K562 (cell line): Measurements from ENCODE around the gene RPS19BP1. TPM values are rescaled to one million over a fixed set of nuclear protein-coding genes. Genes with fewer than 3 reads are reported as not detected.

Source experiments
- ATAC-seq: fragments of 200-7000 bp; cut with Tn5 transposase; 3 replicates; pipeline ENCODE4 v1.9.1; 2020; ENCODE audit warnings: moderate library complexity
- BruUV-seq: library from RNA; stranded (reverse); fragments of 400-500 nt; replicated peaks from 2 replicates; lab custom pipeline; 2021; lab: Mats Ljungman, UMichigan
- CTCF ChIA-PET: fragments of 300-600 bp; formaldehyde crosslinking; extraction: SDS; loops from one replicate; lab custom pipeline; 2021; ENCODE audit warnings: low intra/inter-chr PET ratio; lab: Yijun Ruan, JAX
- POLR2A ChIA-PET: fragments of 300-600, 350-650 bp; sonication (Branson Sonifier 250); formaldehyde crosslinking; extraction: SDS; loops from one replicate; lab custom pipeline; 2021; ENCODE audit warnings: antibody characterized with exemption, inconsistent platforms; lab: Yijun Ruan, JAX
- DNase-seq, 4 experiments: peaks; one replicate each; pipeline versions ENCODE4 v3.0.0 to v3.0.0-alpha.2; 2011 to 2018; ENCODE audit warnings: low spot score in 3 of 4, mixed read lengths in 3 of 4; ENCODE audit errors: extremely low read depth in 1 of 4
- FAIRE-seq: peaks from 2 replicates; lab custom pipeline; 2011; peaks lifted over from hg19 to GRCh38; lab: Jason Lieb, UNC
- H2AFZ ChIP-seq: 2 replicates; pipeline ENCODE4 v1.6.0; 2011; ENCODE audit warnings: low read depth, low read length, control low read depth, inconsistent platforms
- H3K27ac ChIP-seq: fragments of 200-600 bp; 3 replicates; pipeline ENCODE4 v1.8.0; 2011; ENCODE audit warnings: low read depth, mild to moderate bottlenecking, control low read depth, inconsistent platforms, low read length, moderate library complexity, mixed read lengths; ENCODE audit errors: extremely low read depth
- H3K27me3 ChIP-seq, 2 experiments: fragments of 300-600 bp in 1 of 2; 2 replicates in 1 of 2; 3 replicates in 1 of 2; pipeline versions ENCODE4 v1.6.0 to v1.8.0; 2011; ENCODE audit warnings: inconsistent platforms in 2 of 2, low read length in 2 of 2, mild to moderate bottlenecking in 1 of 2, mixed read lengths in 1 of 2, moderate library complexity in 1 of 2; ENCODE audit not compliant: control insufficient read depth in 2 of 2, insufficient read depth in 2 of 2
- H3K36me3 ChIP-seq: fragments of 300-600 bp; 3 replicates; pipeline ENCODE4 v1.8.0; 2011; ENCODE audit warnings: mild to moderate bottlenecking, low read length, inconsistent platforms; ENCODE audit not compliant: control insufficient read depth, insufficient read depth
- H3K4me1 ChIP-seq, 2 experiments: fragments of 200-600 bp in 1 of 2; replicated peaks in 1 of 2; 2 replicates in 1 of 2; 3 replicates in 1 of 2; pipeline versions ENCODE4 v1.5.1 to v1.8.0; 2011; ENCODE audit warnings: inconsistent platforms in 2 of 2, low read length in 2 of 2, mild to moderate bottlenecking in 1 of 2, mixed read lengths in 1 of 2, moderate library complexity in 1 of 2; ENCODE audit not compliant: control insufficient read depth in 2 of 2, insufficient read depth in 2 of 2
- H3K4me2 ChIP-seq: 2 replicates; pipeline ENCODE4 v1.6.1; 2011; ENCODE audit warnings: low read length, control low read depth, inconsistent platforms, mixed read lengths; ENCODE audit not compliant: insufficient read depth
- H3K4me3 ChIP-seq: fragments of 200-600 bp; sonication (generic), shearing (Covaris generic); 2 replicates; pipeline ENCODE4 v1.5.1; 2016; ENCODE audit warnings: control low read depth, inconsistent platforms
- H3K79me2 ChIP-seq: fragments of 200-600 bp; 3 replicates; pipeline ENCODE4 v1.8.0; 2011; ENCODE audit warnings: low read length, inconsistent platforms; ENCODE audit not compliant: control insufficient read depth, insufficient read depth
- H3K9ac ChIP-seq, 2 experiments: 2 replicates each; pipeline versions ENCODE4 v1.6.0 to v1.6.1; 2011; ENCODE audit warnings: low read depth in 2 of 2, low read length in 2 of 2, control low read depth in 1 of 2, inconsistent platforms in 1 of 2, mild to moderate bottlenecking in 1 of 2, mixed read lengths in 1 of 2; ENCODE audit not compliant: insufficient read depth in 1 of 2
- H3K9me1 ChIP-seq: one replicate; pipeline ENCODE4 v1.6.0; 2011; ENCODE audit warnings: inconsistent platforms, mild to moderate bottlenecking, low read length, moderate library complexity; ENCODE audit not compliant: control insufficient read depth, insufficient read depth
- H3K9me3 ChIP-seq: replicated peaks from 2 replicates; pipeline ENCODE4 v1.5.1; 2011; ENCODE audit warnings: low read depth, low read length, inconsistent platforms; ENCODE audit not compliant: control insufficient read depth, insufficient read depth
- H4K20me1 ChIP-seq: replicated peaks from 2 replicates; pipeline ENCODE4 v1.6.1; 2011; ENCODE audit warnings: low read length, inconsistent platforms, mixed read lengths; ENCODE audit not compliant: control insufficient read depth, insufficient read depth
- CBX2 ChIP-seq: fragments of 200-600 bp; sonication (generic); IDR thresholded peaks from one replicate; pipeline ENCODE4 v1.6.1; 2012; ENCODE audit warnings: mild to moderate bottlenecking, low read length, inconsistent platforms; ENCODE audit not compliant: insufficient read depth, poor library complexity, severe bottlenecking
- CXXC5 ChIP-seq: fragments of 250-450 bp; sonication (Bioruptor Pico); IDR thresholded peaks from 2 replicates; pipeline ENCODE4 v1.8.0; 2022; ENCODE audit warnings: inconsistent platforms, mild to moderate bottlenecking, moderate library complexity
- EHMT2 ChIP-seq: fragments of 450-650 bp; IDR thresholded peaks from 2 replicates; pipeline ENCODE4 v1.6.1; 2018; ENCODE audit warnings: antibody characterized with exemption
- FOS ChIP-seq: IDR thresholded peaks from 3 replicates; pipeline ENCODE4 v1.6.1; 2011; ENCODE audit not compliant: insufficient read length; ENCODE audit errors: extremely low read depth
- NONO ChIP-seq, 2 experiments: fragments of 200-400 bp in 1 of 2; fragments of 450-650 bp in 1 of 2; formaldehyde crosslinking in 1 of 2; IDR thresholded peaks; 2 replicates each; pipeline ENCODE4 v1.6.1; 2017; ENCODE audit warnings: low read depth in 2 of 2, mild to moderate bottlenecking in 2 of 2, moderate library complexity in 2 of 2, low read length in 1 of 2
- RAD51 ChIP-seq: fragments of 450-650 bp; IDR thresholded peaks from 2 replicates; pipeline ENCODE4 v1.7.1; 2016; ENCODE audit warnings: low read depth, mild to moderate bottlenecking, borderline replicate concordance
- RCOR1 ChIP-seq, 2 experiments: IDR thresholded peaks; 2 replicates each; pipeline ENCODE4 v1.6.1; 2012; ENCODE audit warnings: low read depth in 2 of 2, low read length in 2 of 2, borderline replicate concordance in 1 of 2, improper control_type of control experiment in 1 of 2
- SETDB1 ChIP-seq: IDR thresholded peaks from one replicate; pipeline ENCODE4 v1.6.1; 2012; ENCODE audit warnings: low read length, control low read depth, inconsistent platforms
- SMARCE1 ChIP-seq: fragments of 450-650 bp; IDR thresholded peaks from 2 replicates; pipeline ENCODE4 v1.7.1; 2016; ENCODE audit warnings: mild to moderate bottlenecking
- TCF3 ChIP-seq: sonication (generic); formaldehyde crosslinking; IDR thresholded peaks from 2 replicates; pipeline ENCODE4 v1.4.0; 2020; ENCODE audit warnings: mild to moderate bottlenecking, missing genetic modification reagents
- TCF7L2 ChIP-seq: fragments of 150-350 bp; IDR thresholded peaks from 2 replicates; pipeline ENCODE4 v1.6.1; 2016; ENCODE audit warnings: low read depth, mild to moderate bottlenecking, low read length, moderate library complexity
- ZBED1 ChIP-seq: IDR thresholded peaks from 2 replicates; pipeline ENCODE4 v1.6.1; 2014
- ZBTB1 ChIP-seq: sonication (generic); formaldehyde crosslinking; IDR thresholded peaks from 2 replicates; pipeline ENCODE4 v1.8.1; 2023; ENCODE audit warnings: missing genetic modification reagents, low read depth, mild to moderate bottlenecking, borderline replicate concordance
- ZNF445 ChIP-seq: fragments of 250-450 bp; sonication (Bioruptor Pico); IDR thresholded peaks from 2 replicates; pipeline ENCODE4 v1.4.0; 2020; ENCODE audit warnings: low read depth, mild to moderate bottlenecking, moderate library complexity
- WGBS: fragments of 100-300 bp; shearing (Covaris generic); methylation state at CpG from one replicate; pipeline ENCODE4 v1.1.6; 2016; ENCODE audit warnings: low coverage, mixed read lengths; ENCODE audit not compliant: insufficient coverage; ENCODE audit errors: missing lambda C conversion rate; 5-methylcytosine and 5-hydroxymethylcytosine counted together
- in situ Hi-C: fragments of 300-500 bp; cut with MboI; formaldehyde crosslinking; loops from 4 replicates; pipeline ENCODE4 v1.15.0; 2018; ENCODE audit warnings: inconsistent platforms, mixed read lengths
- intact Hi-C: fragments of 100-400 bp; cut with micrococcal nuclease; formaldehyde crosslinking; loops from 2 replicates; pipeline ENCODE4 v1.14.2; 2022
- polyA plus RNA-seq, 8 experiments: library from polyadenylated mRNA; depleted of rRNA in 4 of 8; stranded (reverse) in 5 of 8; unstranded in 3 of 8; fragments of >200 nt; fragmentation: Nextera tagmentation in 2 of 8; fragmentation: Illumina TruSeq in 1 of 8; extraction: Ambion mirVana in 2 of 8; extraction: Trizol in 1 of 8; gene quantifications; 2 replicates each; pipeline versions ENCODE4 v1.2.1 to v1.2.3, GENCODE V29; 2011 to 2014; ENCODE audit warnings: inconsistent platforms in 1 of 8, missing spikeins in 1 of 8
- total RNA-seq, 7 experiments: library from RNA; depleted of rRNA in 6 of 7; stranded (reverse); fragments of >200 nt in 6 of 7; fragmentation: Illumina TruSeq in 2 of 7; extraction: Trizol in 2 of 7; gene quantifications; 2 replicates each; pipeline versions ENCODE4 v1.2.1 to v1.2.3, GENCODE V29; 2011 to 2021; ENCODE audit warnings: low replicate concordance in 1 of 7
- TF ChIP-seq, protein P1 (sequence below): fragments of 450-650 bp; formaldehyde crosslinking; IDR thresholded peaks from 2 replicates; pipeline ENCODE4 v1.4.0; 2022; ENCODE audit warnings: missing genetic modification characterization
- TF ChIP-seq, protein P2 (sequence below): fragments of 250-450 bp; sonication (Bioruptor Pico); IDR thresholded peaks from 2 replicates; pipeline ENCODE4 v1.5.0; 2022; ENCODE audit warnings: mild to moderate bottlenecking
- TF ChIP-seq, protein P3 (sequence below): fragments of 450-650 bp; formaldehyde crosslinking; IDR thresholded peaks from 2 replicates; pipeline ENCODE4 v1.4.0; 2020; ENCODE audit warnings: mild to moderate bottlenecking, moderate library complexity

Gene RPS19BP1
- total and polyA plus RNA-seq, 9 of the 15 experiments (the other 6 are each of a cell fraction or from before 2014, with no cell fraction given): 3.0 to 223 (median 84.3) TPM

DNA sequence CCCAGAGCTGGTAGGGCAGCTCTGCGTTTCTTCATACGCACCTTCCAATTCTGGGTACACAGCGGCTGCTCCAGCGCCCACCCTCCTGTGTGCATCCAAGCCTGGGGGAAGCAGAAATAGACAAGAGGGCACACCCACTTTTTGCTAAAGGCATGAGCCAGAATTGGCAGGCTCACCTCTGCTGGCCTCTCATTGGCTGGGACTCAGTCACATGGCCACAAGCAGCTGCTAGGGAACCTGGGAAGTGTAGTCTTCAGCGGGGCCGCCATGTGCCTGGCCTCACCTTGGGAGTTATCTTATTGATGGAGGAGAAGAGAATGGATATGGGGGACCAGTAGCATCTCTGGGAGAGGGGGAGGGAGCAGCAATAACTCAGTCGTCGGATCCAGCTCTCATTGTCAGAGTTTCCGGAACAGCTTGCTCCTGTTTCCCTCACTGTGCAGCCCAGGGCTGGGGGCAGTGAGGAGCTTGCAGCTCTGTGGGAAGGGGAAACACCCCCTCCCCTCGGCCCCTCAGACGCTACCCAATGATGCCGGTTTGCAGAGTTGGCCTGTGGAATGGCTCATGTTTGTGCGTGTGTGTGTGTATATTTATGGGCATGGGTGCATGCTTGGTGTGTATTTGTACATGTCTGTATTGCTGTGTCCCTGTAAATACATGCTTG is 42.3 kb downstream of the RPS19BP1 start:
- no peak overlapping the region; the same call in 2 of the 3 replicates for H3K27ac ChIP-seq
- 9% methylated on average over 10 of the region's 13 CpGs for WGBS
- peaks cover 10% of the 10 kb centered on the region; the same call in 1 of the 3 replicates for H3K36me3 ChIP-seq
- peak; percentile 98 for FAIRE-seq
- ChIA-PET CTCF (no interaction called here), POLR2A (interaction anchor here (0.6 to 1.8 kb wide), 9 partner anchors 11 to 1928 kb away, joined by 3 to 12 read pairs (median 3); partner anchors contain the start of genes ATF4, MIEF1 and RPL3)
- peak overlapping the region; percentile 82 for H2AFZ ChIP-seq
- no peak overlapping the region for H3K4me3 ChIP-seq
- peak overlapping the region; percentile 73 for H3K4me2 ChIP-seq
- peaks cover 26% of the 10 kb centered on the region; the same call in 2 of the 3 replicates for H3K79me2 ChIP-seq
- peak; percentile 82 to 90 (median 84) for DNase-seq
- BruUV-seq: no TSS peak
- no peaks in the 10 kb centered on the region for H3K27me3 ChIP-seq
- H3K4me1 ChIP-seq: peaks cover 37 to 49% of the 10 kb centered on the region in 2 experiments
- peak overlapping the region; percentile 19 to 75; a peak in 2 of 4 replicates for H3K9ac ChIP-seq
- intact Hi-C loops (no loop called here), in situ Hi-C loops (no loop called here)
- no peaks in the 10 kb centered on the region for H3K9me1 ChIP-seq
- no peaks in the 10 kb centered on the region for H4K20me1 ChIP-seq
- no peaks in the 10 kb centered on the region for H3K9me3 ChIP-seq
- ATAC-seq: peak; percentile 95
- TF ChIP-seq FOS: peak; percentile 75
- peak; percentile 94 for TF ChIP-seq RAD51
- TF ChIP-seq, protein P1, sequence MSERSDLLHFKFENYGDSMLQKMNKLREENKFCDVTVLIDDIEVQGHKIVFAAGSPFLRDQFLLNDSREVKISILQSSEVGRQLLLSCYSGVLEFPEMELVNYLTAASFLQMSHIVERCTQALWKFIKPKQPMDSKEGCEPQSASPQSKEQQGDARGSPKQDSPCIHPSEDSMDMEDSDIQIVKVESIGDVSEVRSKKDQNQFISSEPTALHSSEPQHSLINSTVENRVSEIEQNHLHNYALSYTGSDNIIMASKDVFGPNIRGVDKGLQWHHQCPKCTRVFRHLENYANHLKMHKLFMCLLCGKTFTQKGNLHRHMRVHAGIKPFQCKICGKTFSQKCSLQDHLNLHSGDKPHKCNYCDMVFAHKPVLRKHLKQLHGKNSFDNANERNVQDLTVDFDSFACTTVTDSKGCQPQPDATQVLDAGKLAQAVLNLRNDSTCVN: no peak
- no peak for TF ChIP-seq SMARCE1
- TF ChIP-seq, protein P2, sequence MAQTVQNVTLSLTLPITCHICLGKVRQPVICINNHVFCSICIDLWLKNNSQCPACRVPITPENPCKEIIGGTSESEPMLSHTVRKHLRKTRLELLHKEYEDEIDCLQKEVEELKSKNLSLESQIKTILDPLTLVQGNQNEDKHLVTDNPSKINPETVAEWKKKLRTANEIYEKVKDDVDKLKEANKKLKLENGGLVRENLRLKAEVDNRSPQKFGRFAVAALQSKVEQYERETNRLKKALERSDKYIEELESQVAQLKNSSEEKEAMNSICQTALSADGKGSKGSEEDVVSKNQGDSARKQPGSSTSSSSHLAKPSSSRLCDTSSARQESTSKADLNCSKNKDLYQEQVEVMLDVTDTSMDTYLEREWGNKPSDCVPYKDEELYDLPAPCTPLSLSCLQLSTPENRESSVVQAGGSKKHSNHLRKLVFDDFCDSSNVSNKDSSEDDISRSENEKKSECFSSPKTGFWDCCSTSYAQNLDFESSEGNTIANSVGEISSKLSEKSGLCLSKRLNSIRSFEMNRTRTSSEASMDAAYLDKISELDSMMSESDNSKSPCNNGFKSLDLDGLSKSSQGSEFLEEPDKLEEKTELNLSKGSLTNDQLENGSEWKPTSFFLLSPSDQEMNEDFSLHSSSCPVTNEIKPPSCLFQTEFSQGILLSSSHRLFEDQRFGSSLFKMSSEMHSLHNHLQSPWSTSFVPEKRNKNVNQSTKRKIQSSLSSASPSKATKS (CRISPR knock-in tag): no peak
- TF ChIP-seq SETDB1: no peak
- TF ChIP-seq ZNF445 (CRISPR knock-in tag): no peak
- TF ChIP-seq ZBTB1 (CRISPR knock-in tag): no peak
- TF ChIP-seq TCF7L2: no peak
- TF ChIP-seq EHMT2: no peak
- no peak for TF ChIP-seq TCF3 (CRISPR knock-in tag)
- no peak for TF ChIP-seq ZBED1
- TF ChIP-seq CXXC5 (CRISPR knock-in tag): no peak
- TF ChIP-seq, protein P3, sequence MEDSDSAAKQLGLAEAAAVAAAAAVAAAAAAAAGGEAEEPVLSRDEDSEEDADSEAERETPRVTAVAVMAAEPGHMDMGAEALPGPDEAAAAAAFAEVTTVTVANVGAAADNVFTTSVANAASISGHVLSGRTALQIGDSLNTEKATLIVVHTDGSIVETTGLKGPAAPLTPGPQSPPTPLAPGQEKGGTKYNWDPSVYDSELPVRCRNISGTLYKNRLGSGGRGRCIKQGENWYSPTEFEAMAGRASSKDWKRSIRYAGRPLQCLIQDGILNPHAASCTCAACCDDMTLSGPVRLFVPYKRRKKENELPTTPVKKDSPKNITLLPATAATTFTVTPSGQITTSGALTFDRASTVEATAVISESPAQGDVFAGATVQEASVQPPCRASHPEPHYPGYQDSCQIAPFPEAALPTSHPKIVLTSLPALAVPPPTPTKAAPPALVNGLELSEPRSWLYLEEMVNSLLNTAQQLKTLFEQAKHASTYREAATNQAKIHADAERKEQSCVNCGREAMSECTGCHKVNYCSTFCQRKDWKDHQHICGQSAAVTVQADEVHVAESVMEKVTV (CRISPR knock-in tag): no peak
- TF ChIP-seq NONO (IDR thresholded peaks at IDR 0.05; ENCODE audit: low read depth in 2 of 2, low read length in 1 of 2): no peak
- no peak for TF ChIP-seq CBX2
- TF ChIP-seq RCOR1 (IDR thresholded peaks at IDR 0.05; ENCODE audit: borderline replicate concordance in 1 of 2, low read depth in 2 of 2, low read length in 2 of 2): 0 out of 4 replicates have a peak, but pooled peaks of 1 of the 2 experiments have one; percentile 4
